ENCODE results near the gene MKI67. TPM values are rescaled to one million over a fixed set of nuclear protein-coding genes. Genes with fewer than 3 reads are reported as not detected.

The MKI67 gene
- total RNA-seq, 2 experiments from 2014 or later = 234 to 244 TPM

DNA sequence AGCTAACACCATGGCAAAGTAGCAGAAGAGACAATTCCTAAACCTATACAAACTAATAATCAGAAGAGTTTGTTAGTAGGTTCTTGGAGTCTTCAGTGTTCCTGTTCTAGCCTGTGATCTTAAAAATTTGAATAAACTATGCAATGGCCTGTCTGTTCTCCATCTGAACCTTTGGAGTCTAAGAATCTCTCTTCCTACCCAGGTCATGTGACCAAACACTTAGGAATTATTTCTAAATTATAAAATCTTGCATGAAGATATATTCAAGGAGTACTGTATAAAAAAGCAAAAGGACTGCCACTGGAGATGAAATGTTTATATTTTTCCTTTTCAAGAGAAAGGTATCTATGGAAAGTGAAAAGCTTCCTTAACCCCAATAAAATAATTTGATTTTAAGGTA is 2.4 kb downstream of the MKI67 start:
- CTCF ChIA-PET = interaction anchor here (0.6 to 1.5 kb wide), 2 partner anchors 8 to 27 kb away, joined by 3 to 5 read pairs; no protein-coding TSS in a partner anchor
- Mint-ChIP-seq H3K4me3 (peak overlapping the region; percentile 93), H3K36me3 (ENCODE audit: low read depth) (peaks cover 62% of the 10 kb centered on the region), H3K9me3 (ENCODE audit: low read depth) (no peaks in the 10 kb centered on the region), H3K4me1 (peaks cover 27% of the 10 kb centered on the region), H3K27ac (no peak overlapping the region), H3K27me3 (peaks cover 13% of the 10 kb centered on the region)
- POLR2A ChIA-PET = interaction anchor here (0.6 to 2.0 kb wide), 3 partner anchors 10 to 108 kb away, joined by 3 to 8 read pairs (median 4); no protein-coding TSS in a partner anchor
- DNase-seq (no peak), ATAC-seq (no peak)
- intact Hi-C loops (cut with DNase I, micrococcal nuclease) = no loop called here

DNA sequence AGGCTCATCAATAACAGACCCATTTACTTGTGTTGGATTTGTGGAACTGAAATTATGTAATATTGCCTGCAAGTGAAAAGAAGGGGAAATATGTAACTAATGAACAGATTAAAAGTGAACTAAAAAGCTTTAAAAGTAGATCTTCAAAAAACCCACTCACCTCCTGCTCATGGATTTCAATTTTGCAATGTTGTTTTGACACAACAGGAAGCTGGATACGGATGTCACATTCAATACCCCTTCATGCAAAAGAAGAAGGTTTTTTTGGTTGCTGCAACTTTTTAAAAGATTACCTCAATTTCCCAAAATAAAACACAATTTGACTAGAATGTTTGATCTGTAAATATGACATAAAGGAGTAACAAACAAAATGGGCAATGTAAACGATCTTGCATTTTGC is 3.3 kb downstream of the MKI67 start:
- H3K27me3 Mint-ChIP-seq = peaks cover 13% of the 10 kb centered on the region
- no peak for ATAC-seq
- intact Hi-C loops (cut with DNase I, micrococcal nuclease) = no loop called here
- peak overlapping the region; percentile 10 for H3K4me3 Mint-ChIP-seq
- no peaks in the 10 kb centered on the region for H3K9me3 Mint-ChIP-seq (ENCODE audit: low read depth)
- no peak overlapping the region for H3K27ac Mint-ChIP-seq
- ChIA-PET POLR2A (interaction anchor here (1.0 to 2.0 kb wide), 2 partner anchors 9 to 55 kb away, joined by 3 to 8 read pairs; no protein-coding TSS in a partner anchor), CTCF (no interaction called here)
- DNase-seq = no peak
- H3K36me3 Mint-ChIP-seq (ENCODE audit: low read depth) = peaks cover 69% of the 10 kb centered on the region
- H3K4me1 Mint-ChIP-seq = peaks cover 27% of the 10 kb centered on the region

DNA sequence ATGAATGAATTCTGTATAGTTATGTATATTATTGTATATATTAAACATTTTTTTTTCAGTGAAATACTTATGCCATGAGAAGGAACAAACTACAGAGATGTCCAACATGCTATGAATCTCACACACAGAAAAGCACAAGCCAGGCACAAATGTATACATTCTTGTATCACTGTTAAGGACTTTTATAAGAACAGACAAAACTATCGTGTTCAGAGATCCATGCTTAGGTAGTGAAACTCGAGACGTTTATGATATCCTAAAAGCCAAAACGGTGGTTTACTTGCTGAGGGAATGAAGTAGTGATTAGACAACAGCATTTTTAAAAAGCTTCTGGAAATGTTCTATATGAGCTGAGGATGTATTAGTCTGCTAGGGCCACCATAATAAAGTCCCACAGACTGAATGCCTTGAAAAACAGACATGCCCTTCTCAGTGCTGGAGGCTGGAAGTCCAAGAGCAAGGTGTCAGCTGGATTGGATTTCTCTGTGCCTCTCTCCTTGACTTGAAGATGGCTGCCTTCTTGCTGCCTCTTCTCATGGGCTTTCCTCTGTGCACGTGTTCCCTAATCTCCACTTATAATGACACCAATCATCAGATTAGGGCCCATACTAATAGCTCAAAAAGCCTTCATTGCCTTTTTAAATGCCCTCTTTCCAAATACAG is 4.3 kb downstream of the MKI67 start:
- POLR2A ChIA-PET = interaction anchor here (1.1 kb wide), 1 partner anchor 8 kb away, joined by 3 read pairs; no protein-coding TSS in a partner anchor
- no peak overlapping the region for H3K27ac Mint-ChIP-seq
- CTCF ChIA-PET = no interaction called here

DNA sequence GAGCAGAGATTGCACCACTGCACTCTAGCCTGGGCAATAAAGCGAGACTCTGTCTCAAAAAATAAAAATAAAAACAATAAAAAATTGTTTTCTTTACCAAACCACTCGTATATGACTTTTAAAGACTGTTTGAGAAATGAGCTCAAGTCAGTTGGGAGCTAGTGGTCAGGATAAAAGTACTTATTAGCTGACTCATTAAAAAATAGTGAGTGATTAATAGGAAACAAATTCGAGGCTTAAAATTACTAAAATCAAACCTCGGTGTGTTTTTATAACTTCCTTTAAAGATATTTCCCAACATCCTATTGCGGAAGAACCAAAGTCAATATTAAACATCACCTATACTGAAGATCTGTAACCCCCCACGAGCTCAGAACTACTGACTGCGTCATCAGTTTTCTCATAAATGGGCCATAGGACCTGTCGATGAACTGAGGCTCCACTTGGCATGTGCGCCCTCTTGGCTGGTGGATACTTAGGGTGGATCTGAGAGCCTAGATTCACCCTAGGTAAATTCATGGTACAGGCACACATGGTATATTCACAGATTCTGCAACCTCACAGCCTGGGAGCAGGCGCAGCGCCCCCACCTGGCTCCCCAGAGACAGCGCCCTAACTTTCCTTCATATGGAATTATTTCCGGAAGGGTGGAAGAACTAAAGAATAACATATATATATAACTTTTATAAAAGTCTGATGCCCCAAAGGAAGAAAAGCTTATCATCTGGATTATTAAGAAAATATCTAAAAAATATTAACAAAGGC is 9.2 kb downstream of the MKI67 start:
- peaks cover 84% of the 10 kb centered on the region for H3K36me3 Mint-ChIP-seq (ENCODE audit: low read depth)
- DNase-seq (no peak), ATAC-seq (no peak)
- intact Hi-C loops (cut with DNase I, micrococcal nuclease) = no loop called here
- H3K4me1 Mint-ChIP-seq = no peaks in the 10 kb centered on the region
- no peak overlapping the region for H3K4me3 Mint-ChIP-seq
- ChIA-PET CTCF (interaction anchor here (0.6 to 2.0 kb wide), 9 partner anchors 9 to 267 kb away, joined by 3 to 9 read pairs (median 5); partner anchors contain the start of gene MKI67), POLR2A (no interaction called here)
- H3K9me3 Mint-ChIP-seq (ENCODE audit: low read depth) = no peaks in the 10 kb centered on the region
- H3K27ac Mint-ChIP-seq = no peak overlapping the region
- H3K27me3 Mint-ChIP-seq = no peaks in the 10 kb centered on the region

More for the DNA sequence above, 4.3 kb downstream of the MKI67 start:
- ATAC-seq = no peak
- no peak for DNase-seq
- H3K4me3 Mint-ChIP-seq = no peak overlapping the region
- intact Hi-C loops (cut with DNase I, micrococcal nuclease) = no loop called here
- H3K27me3 Mint-ChIP-seq = peaks cover 13% of the 10 kb centered on the region
- H3K4me1 Mint-ChIP-seq = peaks cover 22% of the 10 kb centered on the region
- no peaks in the 10 kb centered on the region for H3K9me3 Mint-ChIP-seq (ENCODE audit: low read depth)
- peaks cover 76% of the 10 kb centered on the region for H3K36me3 Mint-ChIP-seq (ENCODE audit: low read depth)

DNA sequence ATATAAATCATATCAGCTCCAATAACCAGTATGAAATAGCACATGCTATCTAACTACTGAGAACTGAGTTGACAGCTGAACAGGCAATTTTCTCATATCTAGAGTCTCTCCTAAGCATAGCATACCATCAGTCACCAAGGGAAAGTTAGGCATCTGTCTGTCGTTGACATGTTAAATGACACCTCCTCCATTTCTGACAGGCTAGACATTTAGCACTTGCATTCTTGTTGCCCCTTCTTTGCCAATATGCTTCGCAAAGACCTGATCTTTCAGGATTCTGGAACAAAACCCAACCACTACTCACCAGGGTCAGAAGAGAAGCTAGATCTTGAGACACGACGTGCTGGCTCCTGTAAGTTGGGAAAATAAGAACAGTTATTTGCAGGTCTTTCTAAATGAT is 10.0 kb downstream of the MKI67 start:
- H3K4me1 Mint-ChIP-seq = no peaks in the 10 kb centered on the region
- POLR2A ChIA-PET = no interaction called here
- H3K36me3 Mint-ChIP-seq (ENCODE audit: low read depth) = peaks cover 88% of the 10 kb centered on the region

DNA sequence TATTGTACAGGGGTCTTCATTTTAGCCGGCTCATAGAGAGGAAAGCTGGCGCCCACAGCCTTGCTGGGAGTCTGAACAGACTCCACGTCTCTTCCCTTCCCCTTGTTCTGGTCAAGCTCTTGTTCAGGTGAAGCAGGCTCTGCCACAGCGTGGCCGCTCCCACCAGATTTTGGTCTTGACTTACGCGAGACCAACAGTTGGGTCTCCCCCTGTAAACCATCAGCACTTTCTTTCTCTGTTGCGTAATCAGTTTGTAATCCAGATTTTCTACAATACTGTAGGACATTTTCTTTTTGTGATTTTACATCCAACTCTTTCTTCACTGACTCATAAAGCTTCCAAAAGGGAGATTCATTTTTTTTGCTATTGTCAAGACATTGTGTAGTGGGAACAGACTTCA is 10.9 kb downstream of the MKI67 start:
- no peak for ATAC-seq
- DNase-seq = no peak
- H3K4me3 Mint-ChIP-seq = no peak overlapping the region
- H3K27ac Mint-ChIP-seq = no peak overlapping the region
- H3K27me3 Mint-ChIP-seq = no peaks in the 10 kb centered on the region
- intact Hi-C loops (cut with DNase I, micrococcal nuclease) = no loop called here
- peaks cover 88% of the 10 kb centered on the region for H3K36me3 Mint-ChIP-seq (ENCODE audit: low read depth)
- ChIA-PET POLR2A (no interaction called here), CTCF (interaction anchor here (1.2 to 1.4 kb wide), 3 partner anchors 9 to 46 kb away, joined by 3 to 6 read pairs (median 5); no protein-coding TSS in a partner anchor)
- H3K4me1 Mint-ChIP-seq = no peaks in the 10 kb centered on the region
- H3K9me3 Mint-ChIP-seq (ENCODE audit: low read depth) = no peaks in the 10 kb centered on the region

More for the DNA sequence above, 10.0 kb downstream of the MKI67 start:
- Mint-ChIP-seq H3K9me3 (ENCODE audit: low read depth) (no peaks in the 10 kb centered on the region), H3K27ac (no peak overlapping the region), H3K27me3 (no peaks in the 10 kb centered on the region), H3K4me3 (no peak overlapping the region)
- intact Hi-C loops (cut with DNase I, micrococcal nuclease) = no loop called here
- DNase-seq = no peak
- CTCF ChIA-PET = interaction anchor here (0.6 to 2.0 kb wide), 8 partner anchors 8 to 266 kb away, joined by 3 to 9 read pairs (median 6); partner anchors contain the start of gene MKI67
- no peak for ATAC-seq

DNA sequence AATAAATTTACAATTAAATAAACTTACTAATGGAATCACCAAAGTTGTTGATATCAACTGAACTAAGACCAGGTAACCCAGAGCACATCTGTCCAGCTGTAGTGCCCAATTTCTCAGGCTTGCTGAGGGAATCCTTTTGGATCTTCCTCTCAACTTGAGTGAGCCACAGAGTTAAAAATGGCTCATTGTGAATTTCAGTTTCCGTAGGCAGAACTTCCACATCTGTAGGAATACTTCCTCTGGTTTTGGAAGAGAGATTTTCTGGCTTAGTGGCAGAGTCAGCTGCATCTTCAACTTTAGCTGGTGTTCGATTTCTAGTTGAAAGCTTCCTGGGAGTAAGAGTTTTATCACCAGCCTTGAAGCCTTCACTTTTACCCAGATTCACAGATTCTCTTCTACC is 11.3 kb downstream of the MKI67 start:
- H3K4me1 Mint-ChIP-seq = no peaks in the 10 kb centered on the region
- H3K36me3 Mint-ChIP-seq (ENCODE audit: low read depth) = peaks cover 88% of the 10 kb centered on the region
- H3K27me3 Mint-ChIP-seq = no peaks in the 10 kb centered on the region
- intact Hi-C loops (cut with DNase I, micrococcal nuclease) = no loop called here
- DNase-seq = no peak
- no peak overlapping the region for H3K27ac Mint-ChIP-seq
- H3K9me3 Mint-ChIP-seq (ENCODE audit: low read depth) = no peaks in the 10 kb centered on the region
- H3K4me3 Mint-ChIP-seq = no peak overlapping the region
- POLR2A ChIA-PET = interaction anchor here (2.1 kb wide), 1 partner anchor 9 kb away, joined by 8 read pairs; no protein-coding TSS in a partner anchor
- CTCF ChIA-PET = interaction anchor here (1.2 to 1.4 kb wide), 3 partner anchors 9 to 46 kb away, joined by 3 to 6 read pairs (median 5); no protein-coding TSS in a partner anchor
- no peak for ATAC-seq

DNA sequence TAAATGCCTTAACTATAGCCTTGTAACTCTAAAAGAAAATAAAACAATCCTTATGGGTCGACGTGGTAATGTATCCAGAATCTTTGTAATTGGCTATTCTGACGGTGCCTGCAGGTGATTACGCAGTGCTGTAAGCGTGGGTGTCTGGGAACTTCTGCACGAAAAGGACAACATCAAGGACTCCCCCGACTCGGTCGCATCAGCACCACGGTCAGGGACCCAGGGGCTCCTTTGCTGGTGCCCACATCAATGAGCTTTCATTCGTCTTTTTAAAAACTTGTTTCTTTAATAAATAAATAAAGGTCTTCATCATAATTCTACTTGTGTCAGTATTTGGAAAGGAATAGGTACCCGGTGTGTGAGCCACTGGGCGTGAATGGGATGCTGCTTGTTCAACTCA is 13.2 kb downstream of the MKI67 start:
- CTCF ChIA-PET = no interaction called here
- intact Hi-C loops (cut with DNase I, micrococcal nuclease) = no loop called here
- no peak for ATAC-seq
- no peak for DNase-seq
- H3K4me1 Mint-ChIP-seq = no peaks in the 10 kb centered on the region
- no peaks in the 10 kb centered on the region for H3K9me3 Mint-ChIP-seq (ENCODE audit: low read depth)
- H3K27ac Mint-ChIP-seq = no peak overlapping the region
- H3K4me3 Mint-ChIP-seq = no peak overlapping the region
- POLR2A ChIA-PET = interaction anchor here (2.1 kb wide), 1 partner anchor 11 kb away, joined by 8 read pairs; no protein-coding TSS in a partner anchor
- peaks cover 72% of the 10 kb centered on the region for H3K36me3 Mint-ChIP-seq (ENCODE audit: low read depth)
- no peaks in the 10 kb centered on the region for H3K27me3 Mint-ChIP-seq

DNA sequence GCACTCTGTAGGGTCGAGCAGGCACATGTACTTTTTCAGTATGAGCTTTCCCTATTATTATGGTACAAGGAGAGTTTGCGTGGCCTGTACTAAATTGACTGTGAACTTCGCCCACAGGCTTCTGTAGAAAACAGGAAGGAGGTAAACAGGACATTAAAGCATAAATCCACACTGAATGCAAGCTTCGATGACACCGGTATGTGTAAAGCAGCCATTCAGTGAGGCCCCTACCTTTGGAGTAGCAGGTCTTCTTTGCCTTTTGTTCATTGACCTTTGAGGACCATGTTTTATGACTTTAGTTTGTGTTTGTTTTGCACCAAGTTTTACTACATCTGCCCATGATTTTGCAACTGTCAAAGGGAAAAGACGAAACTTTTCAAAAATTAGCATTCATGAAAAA is 14.5 kb downstream of the MKI67 start:
- ATAC-seq (no peak), DNase-seq (no peak)
- intact Hi-C loops (cut with DNase I, micrococcal nuclease) = no loop called here
- ChIA-PET POLR2A (no interaction called here), CTCF (interaction anchor here (1.9 kb wide), 1 partner anchor 39 kb away, joined by 6 read pairs; no protein-coding TSS in a partner anchor)
- no peak overlapping the region for H3K27ac Mint-ChIP-seq
- no peak overlapping the region for H3K4me3 Mint-ChIP-seq
- H3K4me1 Mint-ChIP-seq = no peaks in the 10 kb centered on the region
- H3K27me3 Mint-ChIP-seq = no peaks in the 10 kb centered on the region
- peaks cover 64% of the 10 kb centered on the region for H3K36me3 Mint-ChIP-seq (ENCODE audit: low read depth)
- no peaks in the 10 kb centered on the region for H3K9me3 Mint-ChIP-seq (ENCODE audit: low read depth)

DNA sequence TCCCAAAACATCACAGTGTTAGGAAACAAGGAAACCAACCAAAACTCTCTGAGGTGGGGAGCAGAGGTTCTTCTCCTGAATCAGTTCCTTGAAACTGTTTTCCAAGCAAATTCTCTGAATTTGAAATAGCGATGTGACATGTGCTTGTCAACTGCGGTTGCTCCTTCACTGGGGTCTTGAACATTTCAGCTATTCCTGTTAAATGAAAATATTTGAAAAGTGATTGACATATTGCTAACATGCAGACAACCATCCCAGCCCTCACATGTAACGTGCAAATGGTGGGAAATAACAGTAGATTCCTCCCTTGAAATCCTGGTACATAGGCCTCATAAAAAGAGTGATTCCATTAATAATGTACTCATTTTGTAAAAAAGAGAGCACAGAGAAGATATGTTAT is 15.9 kb downstream of the MKI67 start:
- Mint-ChIP-seq H3K36me3 (ENCODE audit: low read depth) (peaks cover 52% of the 10 kb centered on the region), H3K4me3 (no peak overlapping the region), H3K9me3 (ENCODE audit: low read depth) (no peaks in the 10 kb centered on the region), H3K27me3 (no peaks in the 10 kb centered on the region), H3K4me1 (peaks cover under 1% of the 10 kb centered on the region), H3K27ac (no peak overlapping the region)
- ChIA-PET CTCF (interaction anchor here (1.9 kb wide), 1 partner anchor 40 kb away, joined by 6 read pairs; no protein-coding TSS in a partner anchor), POLR2A (interaction anchor here (0.6 kb wide), 1 partner anchor 8 kb away, joined by 5 read pairs; no protein-coding TSS in a partner anchor)
- ATAC-seq (no peak), DNase-seq (no peak)
- intact Hi-C loops (cut with DNase I, micrococcal nuclease) = no loop called here

DNA sequence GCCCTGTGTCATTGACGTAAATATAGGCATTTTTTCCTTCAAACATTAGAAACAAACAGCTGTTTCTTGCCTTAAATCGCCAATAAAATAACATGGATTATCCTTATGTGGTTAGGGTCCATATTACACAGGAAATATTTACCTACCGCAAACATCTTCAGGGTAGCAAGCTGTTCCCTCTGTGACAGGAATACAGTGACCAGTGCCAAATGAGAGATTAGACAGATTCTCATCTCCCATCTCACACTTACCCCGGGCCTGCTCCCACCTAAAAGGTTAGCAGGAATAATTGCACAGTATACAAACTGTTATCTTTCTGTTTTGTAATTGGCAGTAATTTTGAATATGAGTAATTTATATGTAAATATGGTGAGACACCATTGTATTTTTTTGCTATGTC is 16.5 kb downstream of the MKI67 start:
- DNase-seq = no peak
- H3K27me3 Mint-ChIP-seq = no peaks in the 10 kb centered on the region
- no peak overlapping the region for H3K4me3 Mint-ChIP-seq
- H3K27ac Mint-ChIP-seq = no peak overlapping the region
- ChIA-PET CTCF (no interaction called here), POLR2A (interaction anchor here (0.6 kb wide), 1 partner anchor 9 kb away, joined by 5 read pairs; no protein-coding TSS in a partner anchor)
- intact Hi-C loops (cut with DNase I, micrococcal nuclease) = no loop called here
- ATAC-seq = no peak
- no peaks in the 10 kb centered on the region for H3K9me3 Mint-ChIP-seq (ENCODE audit: low read depth)
- H3K4me1 Mint-ChIP-seq = peaks cover 6% of the 10 kb centered on the region
- peaks cover 47% of the 10 kb centered on the region for H3K36me3 Mint-ChIP-seq (ENCODE audit: low read depth)
